Right hindlimb (tissue), 1 donor: ENCODE data around the gene HAGH.
A peak's percentile ranks its signal among the peaks of the same experiment; 100 is the strongest.

ENCODE experiments used
- DNase-seq: peaks from one replicate; pipeline ENCODE4 v3.0.0-alpha.2; 2018

HAGH gene

DNA sequence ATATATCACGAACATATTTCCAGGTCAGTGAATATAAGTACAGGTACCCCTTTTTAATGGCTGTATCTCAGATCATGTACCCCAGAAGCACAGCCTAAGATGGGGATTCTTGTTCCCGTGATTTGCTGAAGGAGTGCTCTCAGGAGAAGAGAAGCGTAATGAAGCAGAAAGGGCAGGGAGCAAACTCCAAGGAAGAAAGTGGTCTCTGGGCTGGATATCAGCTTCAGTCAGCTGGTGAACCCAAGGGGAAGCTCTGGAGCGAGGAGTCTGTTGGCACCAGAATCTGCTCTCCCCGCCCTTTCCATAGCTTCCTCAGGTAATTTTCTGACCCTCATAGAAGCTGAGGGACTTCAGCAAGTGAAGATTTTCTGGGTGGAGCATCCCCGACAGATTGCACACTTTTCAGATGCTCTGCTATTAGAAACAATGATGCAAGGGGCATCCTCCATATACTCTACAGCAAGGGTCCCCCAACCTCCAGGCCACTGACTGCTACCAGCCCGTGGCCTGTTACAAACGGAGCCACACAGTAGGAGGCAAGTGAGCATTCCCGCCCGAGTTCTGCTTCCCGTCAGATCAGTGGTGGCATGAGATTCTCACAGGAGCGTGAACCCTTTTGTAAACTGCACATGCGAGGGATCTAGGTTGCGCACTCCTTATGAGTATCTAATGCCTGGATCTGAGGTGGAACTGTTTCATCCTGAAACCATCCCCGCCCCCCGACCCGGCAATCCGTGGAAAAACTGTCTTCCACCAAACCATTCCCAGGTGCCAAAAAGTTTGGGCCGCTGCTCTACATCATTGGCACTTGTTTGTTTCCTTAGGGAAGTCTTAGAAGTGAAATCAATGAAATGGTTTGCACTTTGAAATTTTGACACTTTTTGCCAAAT lies 4.8 kb upstream of the HAGH start:
- DNase-seq: no peak

DNA sequence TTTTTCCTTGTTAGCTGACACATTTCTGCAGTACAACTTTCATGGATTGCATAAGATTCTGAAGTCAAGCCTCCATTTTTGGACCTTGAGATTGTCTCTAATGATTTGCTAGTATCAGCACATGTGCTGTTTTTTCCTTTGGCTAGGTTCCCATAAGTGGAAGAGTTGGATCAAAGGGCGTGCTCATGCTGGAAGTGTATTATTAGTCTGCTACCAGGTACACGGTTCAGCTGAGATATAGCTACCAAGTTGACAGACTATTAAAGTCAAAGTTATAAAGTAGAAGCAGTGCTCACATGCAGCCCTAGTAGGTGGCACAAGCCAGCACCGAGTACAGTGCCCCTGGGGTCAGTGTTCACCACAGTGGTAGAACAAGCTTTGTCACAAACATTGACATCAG lies 3.6 kb upstream of the HAGH start:
- no peak for DNase-seq

DNA sequence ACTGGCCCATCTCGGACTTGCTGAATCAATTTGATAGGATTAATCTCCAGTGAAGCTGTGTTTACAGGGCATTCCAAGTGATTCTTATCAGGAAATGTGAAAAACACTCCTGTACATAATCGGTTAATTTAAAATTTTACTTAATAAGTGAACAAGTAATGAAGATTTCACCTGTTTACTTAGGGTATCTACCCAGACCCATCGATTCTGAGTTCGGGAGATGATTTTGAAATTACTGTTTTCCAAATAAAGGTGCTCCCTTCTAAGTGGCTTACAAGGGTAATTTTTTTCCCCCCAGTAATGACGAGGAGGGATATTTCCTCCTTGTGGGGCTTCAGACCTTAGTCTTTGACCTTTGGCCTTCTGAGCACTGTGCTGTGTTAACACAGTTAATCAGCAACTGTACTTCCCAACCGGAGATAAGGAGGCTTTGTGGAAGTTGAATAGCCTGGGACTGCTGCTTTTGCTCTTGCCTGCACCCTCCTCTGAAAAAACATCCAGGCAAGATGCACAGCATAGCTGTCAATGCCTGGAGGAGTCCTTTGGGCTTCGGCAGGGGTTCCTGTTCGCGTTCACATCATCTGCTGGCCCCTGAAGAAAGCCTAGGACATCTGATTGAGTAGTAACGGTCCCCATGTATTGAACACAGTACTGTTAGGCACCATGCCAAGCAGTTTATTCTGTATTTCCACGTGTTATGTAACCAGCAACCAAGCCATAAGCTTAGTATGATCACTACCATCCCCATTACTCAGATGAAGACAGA lies 2.2 kb upstream of the HAGH start:
- no peak for DNase-seq

DNA sequence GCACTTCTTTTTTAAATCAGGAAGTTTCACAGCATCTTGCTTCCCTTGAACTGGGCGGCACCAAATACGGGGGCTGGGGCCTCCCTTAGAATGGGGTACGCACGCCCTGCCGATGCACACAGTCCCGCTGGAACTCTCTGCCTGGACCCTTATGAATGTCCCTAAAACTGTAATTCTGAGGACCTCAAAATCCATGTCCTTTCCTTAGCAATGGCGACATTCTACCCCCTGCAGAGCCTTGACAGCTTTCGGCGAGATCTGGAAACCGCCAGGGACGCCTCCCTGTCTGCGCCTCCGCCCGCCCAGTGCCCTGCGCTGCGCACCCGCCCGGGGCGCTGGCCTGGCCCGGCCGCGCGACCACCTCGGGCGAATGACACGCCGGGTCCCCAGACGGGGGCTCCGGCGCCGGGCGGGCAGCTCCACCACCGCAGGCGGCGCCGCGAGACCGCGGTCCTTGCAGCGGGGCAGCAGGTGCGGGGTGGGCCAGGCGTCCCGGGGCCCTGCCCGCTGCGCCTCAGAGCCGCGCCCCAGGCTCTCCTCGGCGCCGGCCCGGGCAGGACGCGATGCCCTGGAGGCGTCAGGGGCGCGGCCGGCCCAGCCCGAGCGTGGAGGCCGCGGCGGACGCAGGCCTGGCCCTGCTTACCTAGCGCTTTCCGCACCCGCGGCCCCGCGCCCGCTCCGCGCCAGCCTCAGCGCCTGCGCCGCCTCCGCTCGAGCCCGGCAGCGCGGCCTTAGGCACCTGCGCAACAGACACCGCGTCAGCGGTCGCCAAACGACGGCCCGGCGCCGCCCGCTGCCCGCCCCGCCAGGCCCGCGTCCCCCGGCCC lies 548 bp downstream of the HAGH start:
- no peak for DNase-seq

DNA sequence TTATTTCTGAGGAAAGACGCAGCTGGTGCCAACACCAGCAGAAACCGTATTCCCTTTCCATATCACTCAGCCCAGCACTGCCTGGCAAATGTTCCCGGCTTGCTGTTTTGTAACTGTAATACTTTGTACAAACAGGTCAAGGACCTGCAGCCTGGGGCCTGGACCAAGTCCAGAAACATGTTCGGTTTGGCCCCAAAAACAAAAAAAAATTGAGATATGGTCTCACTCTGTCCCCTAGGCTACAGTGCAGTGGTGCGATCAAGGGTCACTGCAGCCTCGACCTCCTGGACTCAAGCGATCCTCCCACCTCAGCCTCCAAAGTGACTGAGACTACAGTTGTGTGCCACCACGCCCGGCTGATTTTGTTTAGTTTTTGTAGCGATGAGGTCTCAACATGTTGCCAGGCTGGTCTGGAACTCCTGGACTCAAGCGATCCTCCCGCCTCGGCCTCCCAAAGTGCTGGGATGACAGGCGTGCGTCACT lies 1.2 kb downstream of the HAGH start:
- no peak for DNase-seq

DNA sequence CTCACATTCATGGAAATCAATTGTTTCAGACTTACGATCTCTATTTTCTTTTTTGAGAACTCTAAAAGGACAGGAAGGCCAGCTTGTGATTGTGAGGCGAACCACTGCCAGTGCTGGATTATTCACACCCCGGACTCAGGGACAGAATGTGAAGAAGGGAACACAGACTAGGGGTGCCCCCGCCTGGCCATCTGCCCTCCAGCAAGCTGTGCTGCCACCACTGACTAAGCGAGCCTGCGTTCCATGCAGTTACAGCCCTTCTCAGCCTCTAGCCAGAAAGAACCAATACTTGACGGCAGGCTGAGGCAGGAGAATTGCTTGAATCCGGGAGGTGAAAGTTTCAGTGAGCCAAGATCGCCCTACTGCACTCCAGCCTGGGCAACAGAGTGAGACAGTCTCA lies 2.8 kb downstream of the HAGH start:
- DNase-seq: no peak

DNA sequence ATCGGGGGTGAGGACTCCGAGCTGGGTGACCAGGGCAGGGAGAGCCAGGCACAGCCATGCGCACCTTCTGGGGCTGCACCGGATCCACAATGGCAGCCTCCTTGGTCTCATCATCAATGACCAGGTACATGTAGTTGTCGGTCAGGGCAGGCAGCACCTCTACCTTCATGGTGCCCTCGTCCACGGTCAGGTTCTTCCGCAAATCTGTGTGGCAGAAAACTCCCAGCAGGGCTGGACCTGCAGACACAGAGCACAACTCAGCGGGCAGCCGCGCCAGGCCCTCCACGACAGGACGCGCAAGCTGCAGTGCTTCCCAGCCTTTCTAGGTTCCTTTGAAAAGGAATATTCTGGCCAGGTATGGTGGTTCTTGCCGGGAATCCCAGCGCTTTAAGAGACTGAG lies 3.8 kb downstream of the HAGH start:
- DNase-seq: no peak

DNA sequence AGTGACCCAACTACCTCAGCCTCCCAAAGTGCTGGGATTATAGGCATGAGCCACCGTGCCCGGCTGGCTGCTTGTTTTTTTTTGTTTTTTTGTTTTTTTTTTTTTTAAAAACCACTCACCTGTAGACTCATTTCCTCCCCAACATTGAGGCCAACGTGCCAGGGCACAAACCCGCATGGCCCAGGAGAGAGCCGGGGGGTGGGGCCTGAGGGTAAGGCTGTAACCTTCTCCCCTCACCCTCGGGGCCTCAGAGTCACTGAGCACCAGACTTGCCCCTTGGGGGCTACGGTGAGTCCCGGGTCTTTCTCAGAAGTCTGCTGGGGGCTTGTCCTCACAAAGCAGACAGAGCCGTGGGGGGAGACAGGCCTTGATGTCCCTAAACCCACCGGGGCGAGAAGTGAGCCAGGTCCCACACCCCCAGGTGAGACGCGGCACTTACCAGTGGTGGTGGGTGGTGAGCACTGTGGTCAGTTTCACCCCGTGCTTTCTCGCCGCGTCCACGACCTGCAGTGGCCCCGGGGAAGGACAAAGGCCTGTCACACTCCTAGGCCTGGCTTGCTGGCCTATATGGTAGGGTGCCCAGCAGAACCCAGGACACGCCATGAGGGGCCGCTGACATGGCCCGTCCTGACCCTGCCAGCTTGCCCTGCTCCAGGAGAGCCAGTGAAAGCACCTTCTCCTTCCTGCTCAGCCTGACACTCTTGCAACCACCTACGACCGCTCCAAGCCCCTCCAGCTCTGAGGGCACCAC lies 4.6 kb downstream of the HAGH start:
- DNase-seq: no peak

DNA sequence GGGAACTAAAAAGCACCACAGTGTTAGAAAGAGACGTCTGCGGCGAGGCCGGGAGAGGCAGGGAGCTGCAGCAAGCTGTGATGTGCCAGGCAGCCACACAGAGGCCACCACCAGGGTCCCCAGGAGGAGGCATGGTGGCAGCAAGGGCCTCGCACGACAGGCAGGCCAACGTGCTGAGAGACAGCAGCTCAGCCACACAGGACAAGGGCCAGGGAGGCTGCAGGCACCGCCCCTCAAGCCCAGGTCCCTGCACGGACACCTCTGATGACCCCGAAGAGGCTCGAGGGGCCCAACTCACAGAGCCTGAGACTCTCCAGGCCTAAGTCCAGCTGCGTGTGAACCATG lies 5.7 kb downstream of the HAGH start:
- no peak for DNase-seq

DNA sequence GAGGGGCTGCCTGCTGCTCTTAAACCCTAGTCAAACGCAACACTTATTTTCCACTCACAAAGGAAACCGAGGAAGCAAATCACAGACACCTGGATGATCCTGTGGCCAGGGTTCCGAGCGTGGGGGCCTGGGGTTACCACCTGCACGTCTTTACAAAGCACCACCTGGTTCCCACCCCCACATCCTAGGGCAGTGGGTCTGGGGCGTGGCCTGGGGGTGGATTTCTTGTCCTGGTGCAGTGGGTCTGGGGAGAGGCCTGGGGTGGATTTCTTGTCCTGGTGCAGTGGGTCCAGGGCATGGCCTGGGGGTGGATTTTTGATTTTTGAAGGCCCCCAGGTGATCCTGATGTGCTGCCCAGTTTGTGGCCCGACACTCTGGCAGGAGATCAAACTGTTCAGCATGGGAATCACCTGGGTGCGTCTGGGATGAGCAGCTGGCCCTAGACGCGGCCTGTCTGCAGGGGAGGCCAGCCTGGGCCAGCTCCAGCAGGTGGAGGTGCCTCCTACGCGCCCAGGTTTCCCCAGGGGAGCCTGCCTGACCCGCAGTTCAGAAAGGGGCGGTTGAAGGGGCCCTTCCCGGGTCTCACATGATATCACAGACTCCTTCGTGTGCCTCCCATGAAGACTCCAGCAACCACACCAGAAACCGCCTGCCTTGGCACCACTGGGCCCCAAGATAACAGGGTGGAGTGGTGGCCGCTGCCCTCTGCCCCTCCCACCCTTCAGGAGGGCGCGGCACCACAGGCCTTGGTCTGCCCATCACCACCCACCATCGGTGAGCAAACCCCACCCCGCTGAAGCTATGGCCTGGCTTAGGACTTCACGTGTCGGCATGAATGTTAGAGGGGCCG lies 6.3 kb downstream of the HAGH start:
- DNase-seq: no peak

DNA sequence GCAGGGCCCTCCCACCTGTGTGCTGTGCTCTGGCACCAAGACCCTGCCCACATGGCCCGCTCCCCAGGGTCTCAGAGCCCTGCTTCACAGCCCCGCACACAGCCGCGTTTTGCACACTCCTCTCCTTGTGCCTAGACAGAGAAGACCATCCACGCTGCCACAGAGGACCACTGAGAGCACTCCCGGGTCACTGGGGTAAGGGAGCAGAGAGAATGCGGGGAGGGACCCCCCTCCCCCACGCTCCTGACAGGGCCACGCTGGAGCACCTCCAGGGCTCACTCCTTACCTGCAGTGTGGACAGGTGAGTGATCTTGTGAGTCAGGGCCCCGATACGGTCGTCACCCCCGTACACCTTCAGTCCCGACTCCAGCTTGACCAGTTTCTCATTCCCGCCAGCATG lies 7.0 kb downstream of the HAGH start:
- DNase-seq: no peak

DNA sequence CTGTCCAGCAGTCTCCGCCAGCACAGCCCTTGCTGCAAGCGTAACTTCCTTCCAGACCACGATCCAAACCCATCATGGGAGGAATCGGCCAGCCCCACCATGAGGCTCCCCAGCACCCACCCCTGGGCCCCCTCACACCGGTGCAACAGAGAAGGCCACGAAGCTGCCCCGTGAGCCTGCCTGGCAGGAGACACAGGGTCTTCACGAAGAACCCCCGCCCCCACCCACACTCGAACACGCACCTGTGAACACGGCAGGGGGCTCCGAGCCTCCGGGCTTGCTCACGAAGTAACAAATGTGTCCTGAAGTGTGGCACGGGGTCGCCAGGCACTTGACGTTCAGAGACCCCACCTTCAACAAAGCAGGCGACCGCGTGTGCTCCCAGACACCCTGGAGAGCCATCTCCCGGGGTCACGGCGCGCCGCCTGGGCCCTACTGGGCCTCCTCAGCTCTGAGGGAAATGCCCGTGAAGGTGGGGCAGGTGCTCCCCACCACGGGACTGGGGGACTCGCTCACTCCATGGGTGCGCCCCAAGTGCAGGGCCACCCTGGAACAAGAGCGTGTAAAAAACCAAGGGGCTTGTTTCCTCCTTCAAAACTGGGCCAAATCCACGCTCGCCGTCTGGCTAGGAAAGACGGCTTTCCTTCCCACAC lies 7.6 kb downstream of the HAGH start:
- no peak for DNase-seq

DNA sequence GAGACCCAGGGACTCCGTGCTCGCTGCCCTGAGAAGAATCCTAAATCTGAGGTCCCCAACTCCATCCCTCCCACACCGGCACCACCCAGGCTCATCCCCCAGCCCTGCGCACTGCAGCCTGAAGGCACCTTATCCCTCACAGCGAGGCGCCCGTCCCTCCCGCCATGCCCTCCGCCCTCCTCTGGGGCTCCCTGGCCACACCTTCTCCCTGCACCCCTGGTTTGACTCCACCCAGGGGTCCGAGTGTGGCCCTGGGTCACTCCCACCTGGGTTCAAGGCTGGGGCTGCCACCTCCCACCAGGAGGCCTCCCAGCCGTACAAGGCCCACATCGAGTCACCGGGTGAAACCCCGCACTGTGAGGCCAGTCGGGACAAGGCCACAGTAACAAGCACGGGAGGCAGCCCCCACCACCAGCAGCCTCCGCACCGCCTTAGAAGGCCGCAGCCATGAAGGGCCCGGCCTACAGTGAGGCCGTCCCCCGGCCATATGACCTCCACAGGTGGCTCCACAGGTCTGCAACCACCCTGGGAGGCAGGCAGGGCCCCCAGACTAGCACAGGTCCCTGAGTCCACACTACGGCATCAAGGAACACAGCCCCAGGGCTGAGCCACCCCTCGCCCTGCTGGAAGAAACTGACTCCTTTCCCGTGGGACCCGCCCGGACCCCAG lies 8.3 kb downstream of the HAGH start:
- no peak for DNase-seq

DNA sequence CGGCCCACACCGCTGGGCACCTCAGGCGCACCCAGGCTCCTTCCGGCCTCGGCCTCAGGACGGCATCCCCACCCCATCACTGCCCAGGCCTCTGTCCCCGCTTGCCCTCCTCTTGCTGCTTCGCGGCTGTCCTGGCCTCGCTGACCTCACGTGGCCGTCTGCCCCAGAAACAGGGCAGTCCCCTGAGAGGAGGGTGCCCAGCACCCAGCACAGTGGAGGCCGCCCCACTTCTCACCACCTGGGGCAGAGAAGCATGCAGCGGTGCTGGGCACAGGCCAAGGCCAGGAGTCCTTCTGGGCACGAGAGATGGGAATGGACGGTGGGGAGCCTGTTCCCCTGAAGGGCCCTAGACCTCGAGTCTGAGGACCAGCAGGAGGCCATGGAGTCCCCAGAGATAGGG lies 8.9 kb downstream of the HAGH start:
- no peak for DNase-seq

DNA sequence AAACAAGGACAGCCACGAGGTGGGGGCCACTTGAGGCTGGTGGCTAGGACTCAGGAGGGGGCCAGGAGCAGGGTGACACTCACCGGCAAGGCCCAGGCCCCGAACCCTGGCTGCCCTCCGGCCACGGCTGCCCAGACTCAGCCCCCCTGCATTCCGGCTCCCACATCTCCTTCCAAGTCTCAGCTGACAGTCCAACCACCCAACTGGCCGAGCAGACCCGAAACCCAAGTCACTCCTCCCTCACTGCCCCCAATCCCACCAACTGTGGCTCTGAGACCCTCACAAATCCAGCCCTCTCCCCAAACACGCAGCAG lies 9.4 kb downstream of the HAGH start:
- DNase-seq: no peak

DNA sequence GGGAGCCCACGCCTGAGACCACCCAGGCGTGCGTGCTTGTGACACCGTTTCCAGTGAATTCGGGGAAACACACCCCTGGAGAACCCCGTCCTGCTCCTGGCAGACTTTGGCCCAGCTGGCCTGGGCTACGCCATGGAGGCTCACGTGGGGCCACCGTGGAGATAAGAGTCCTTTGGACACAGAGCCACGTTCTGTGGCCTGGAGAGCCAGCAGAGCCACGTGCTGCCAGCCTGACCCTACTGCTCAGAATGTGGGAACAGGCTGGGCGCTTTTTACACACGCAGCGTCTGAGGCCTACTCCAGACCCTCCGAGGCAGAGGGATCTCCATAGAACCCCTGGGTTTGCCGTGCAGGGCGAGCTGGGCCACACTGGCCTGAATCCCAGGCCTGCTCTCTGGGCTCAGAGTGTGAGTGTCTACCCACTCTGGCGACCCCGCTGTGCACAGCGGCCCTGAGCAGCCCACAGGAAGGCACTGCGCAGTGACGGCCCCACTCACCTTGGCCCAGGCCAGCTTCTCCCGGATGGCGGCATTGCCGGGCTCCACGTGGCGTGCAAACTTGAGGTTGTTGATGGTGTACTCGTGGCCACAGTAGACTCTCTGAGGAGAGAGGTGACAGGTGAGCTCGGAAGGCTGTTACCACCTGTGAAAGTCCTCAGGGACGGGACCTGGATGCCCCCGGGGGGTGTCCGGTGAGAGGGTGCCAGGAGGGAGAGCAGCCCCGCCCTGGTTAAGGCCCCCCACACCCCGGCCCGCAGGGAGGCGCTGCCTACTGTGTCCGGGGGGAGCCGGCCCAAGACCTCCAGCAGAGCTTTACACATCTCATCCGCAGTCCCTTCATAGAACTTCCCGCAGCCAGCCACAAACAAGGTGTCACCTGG lies 10.0 kb downstream of the HAGH start:
- no peak for DNase-seq

DNA sequence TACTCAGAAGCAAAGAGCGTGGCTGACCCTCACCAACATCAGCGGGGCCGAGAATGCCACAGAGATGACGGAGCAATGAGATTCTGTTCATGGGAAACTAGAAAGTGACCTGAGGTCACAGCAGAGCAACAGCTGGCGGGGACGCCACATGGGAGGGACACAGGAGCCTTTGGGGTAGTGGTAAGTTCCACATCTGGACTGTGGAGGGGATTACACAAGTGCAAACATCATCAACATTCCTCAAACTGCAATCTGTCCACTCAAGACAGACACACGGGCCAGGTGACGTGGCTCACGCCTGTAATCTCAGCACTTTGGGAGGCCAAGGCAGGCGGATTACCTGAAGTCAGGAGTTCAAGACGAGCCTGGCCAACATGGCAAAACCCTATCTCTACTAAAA lies 11.2 kb downstream of the HAGH start:
- DNase-seq: no peak

DNA sequence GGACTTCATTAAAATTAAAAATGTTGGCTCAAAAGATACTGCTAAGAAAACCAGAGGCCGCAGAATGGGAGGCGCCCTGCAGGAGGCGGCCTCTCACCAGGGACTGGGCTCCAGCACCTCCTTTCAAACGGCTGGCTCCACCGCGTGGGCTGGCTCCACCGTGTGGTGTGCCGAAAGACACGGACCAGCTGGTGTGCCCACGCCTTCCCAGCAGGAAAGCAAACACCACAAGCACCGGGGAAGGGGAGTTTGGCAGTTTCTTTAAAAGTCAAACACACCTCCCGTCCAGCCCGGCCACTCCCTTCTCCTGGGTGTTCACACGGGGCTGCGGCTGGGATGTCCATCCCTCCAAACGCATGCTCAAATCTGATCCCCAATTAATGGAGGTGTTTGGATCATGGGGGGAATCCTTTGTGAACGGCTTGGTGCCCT lies 13.9 kb downstream of the HAGH start:
- DNase-seq: peak; percentile 71

DNA sequence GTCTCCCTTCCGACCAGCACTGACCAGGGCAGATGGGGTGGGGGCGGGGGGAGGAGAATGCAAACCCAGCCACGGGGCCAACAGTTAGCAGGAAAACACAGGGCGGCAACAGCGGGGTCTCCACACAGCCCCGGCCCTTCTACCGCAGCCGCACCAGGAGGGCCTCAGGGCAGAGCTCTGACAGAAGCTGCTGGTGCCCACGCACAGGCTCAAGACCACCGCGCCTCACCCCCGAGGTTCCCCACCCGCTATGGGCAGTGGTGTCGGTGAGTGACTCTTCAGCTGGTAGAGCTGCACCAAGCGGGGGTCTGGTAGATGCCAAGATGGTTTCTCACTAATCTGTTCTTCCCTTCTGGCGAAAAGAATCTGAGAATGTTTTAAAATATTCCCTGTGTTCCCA lies 16.1 kb downstream of the HAGH start:
- no peak for DNase-seq

DNA sequence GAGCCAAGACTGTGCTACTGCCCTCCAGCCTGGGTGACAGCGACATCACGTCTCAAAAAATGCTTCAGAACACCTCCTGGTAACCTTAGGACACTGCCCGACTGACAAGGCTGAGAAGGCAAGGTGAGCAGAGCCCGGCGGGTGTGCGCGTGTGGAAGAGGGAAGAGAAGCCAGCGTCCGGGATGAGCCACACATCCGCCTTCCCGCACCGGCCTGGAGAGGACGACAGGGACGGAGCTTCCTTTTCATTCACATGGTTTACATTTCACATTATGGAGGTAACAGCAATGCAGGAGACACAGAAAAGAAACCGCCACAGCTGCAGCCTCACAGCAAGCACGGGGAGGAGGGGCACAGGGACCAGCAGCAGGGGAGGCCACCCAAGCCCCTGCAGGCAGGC lies 16.5 kb downstream of the HAGH start:
- no peak for DNase-seq
